ES-I3 (cell line): ENCODE results near the gene IRX1.

Experiments used
- H3K36me3 ChIP-seq: 2 replicates; pipeline ENCODE4 v1.6.1; 2013; ENCODE audit warnings: mild to moderate bottlenecking, low read length, control low read depth, moderate library complexity; ENCODE audit not compliant: insufficient read depth
- H3K4me1 ChIP-seq: 2 replicates; pipeline ENCODE4 v1.6.1; 2013; ENCODE audit warnings: mild to moderate bottlenecking, control low read depth, low read length; ENCODE audit not compliant: insufficient read depth
- H3K9ac ChIP-seq: 2 replicates; pipeline ENCODE4 v1.6.1; 2013; ENCODE audit warnings: low read depth, mild to moderate bottlenecking, low read length, moderate library complexity
- H3K9me3 ChIP-seq: 2 replicates; pipeline ENCODE4 v1.6.1; 2013; ENCODE audit warnings: mild to moderate bottlenecking, low read length, moderate library complexity; ENCODE audit not compliant: control insufficient read depth, insufficient read depth

IRX1 gene

GRCh38 chr5:3607541-3608181 is 12.0 kb downstream of the IRX1 start:
- Histone ChIP-seq H3K9me3 (no peaks in the 10 kb centered on the region), H3K36me3 (no peaks in the 10 kb centered on the region), H3K9ac (no peak overlapping the region), H3K4me1 (no peaks in the 10 kb centered on the region)

GRCh38 chr5:3609120-3609681 is 13.6 kb downstream of the IRX1 start:
- Histone ChIP-seq H3K36me3 (no peaks in the 10 kb centered on the region), H3K4me1 (no peaks in the 10 kb centered on the region), H3K9me3 (no peaks in the 10 kb centered on the region), H3K9ac (no peak overlapping the region)

GRCh38 chr5:3612591-3613042 is 17.0 kb downstream of the IRX1 start:
- no peaks in the 10 kb centered on the region for H3K9me3 ChIP-seq
- H3K9ac ChIP-seq = no peak overlapping the region
- H3K36me3 ChIP-seq = no peaks in the 10 kb centered on the region
- H3K4me1 ChIP-seq = no peaks in the 10 kb centered on the region

GRCh38 chr5:3613726-3614125 is 18.1 kb downstream of the IRX1 start:
- Histone ChIP-seq H3K36me3 (no peaks in the 10 kb centered on the region), H3K4me1 (no peaks in the 10 kb centered on the region), H3K9ac (no peak overlapping the region), H3K9me3 (no peaks in the 10 kb centered on the region)

- Histone ChIP-seq H3K9me3 (no peaks in the 10 kb centered on the region), H3K36me3 (no peaks in the 10 kb centered on the region), H3K4me1 (no peaks in the 10 kb centered on the region), H3K9ac (no peak overlapping the region)
These were observed 19.6 kb downstream of the IRX1 start for GRCh38 chr5:3615217-3615616.

GRCh38 chr5:3615829-3616228 is 20.2 kb downstream of the IRX1 start:
- no peaks in the 10 kb centered on the region for H3K9me3 ChIP-seq
- H3K9ac ChIP-seq = no peak overlapping the region
- H3K36me3 ChIP-seq = no peaks in the 10 kb centered on the region
- no peaks in the 10 kb centered on the region for H3K4me1 ChIP-seq

- H3K4me1 ChIP-seq = no peaks in the 10 kb centered on the region
- no peaks in the 10 kb centered on the region for H3K36me3 ChIP-seq
- H3K9me3 ChIP-seq = no peaks in the 10 kb centered on the region; the same call in 1 of the 2 replicates
- H3K9ac ChIP-seq = no peak overlapping the region
These were observed 23.9 kb downstream of the IRX1 start for GRCh38 chr5:3619579-3619978.

- H3K9me3 ChIP-seq = no peaks in the 10 kb centered on the region; the same call in 1 of the 2 replicates
- no peak overlapping the region for H3K9ac ChIP-seq
These were observed 27.3 kb downstream of the IRX1 start for GRCh38 chr5:3622961-3623360.

GRCh38 chr5:3625626-3626025 is 30.0 kb downstream of the IRX1 start:
- H3K36me3 ChIP-seq = no peaks in the 10 kb centered on the region
- H3K9ac ChIP-seq = no peak overlapping the region
- H3K4me1 ChIP-seq = no peaks in the 10 kb centered on the region
- H3K9me3 ChIP-seq = no peaks in the 10 kb centered on the region; the same call in 1 of the 2 replicates

More at GRCh38 chr5:3622961-3623360, 27.3 kb downstream of the IRX1 start:
- Histone ChIP-seq H3K4me1 (no peaks in the 10 kb centered on the region), H3K36me3 (no peaks in the 10 kb centered on the region)

- no peaks in the 10 kb centered on the region for H3K9me3 ChIP-seq
- H3K4me1 ChIP-seq = no peaks in the 10 kb centered on the region
- H3K9ac ChIP-seq = no peak overlapping the region
- H3K36me3 ChIP-seq = no peaks in the 10 kb centered on the region
These were observed 38.4 kb downstream of the IRX1 start for GRCh38 chr5:3634061-3634460.

GRCh38 chr5:3639175-3639574 is 43.5 kb downstream of the IRX1 start:
- no peak overlapping the region for H3K9ac ChIP-seq
- H3K9me3 ChIP-seq = no peaks in the 10 kb centered on the region
- H3K4me1 ChIP-seq = no peaks in the 10 kb centered on the region
- no peaks in the 10 kb centered on the region for H3K36me3 ChIP-seq

GRCh38 chr5:3642231-3642630 is 46.6 kb downstream of the IRX1 start:
- H3K36me3 ChIP-seq = no peaks in the 10 kb centered on the region
- no peaks in the 10 kb centered on the region for H3K4me1 ChIP-seq
- no peaks in the 10 kb centered on the region for H3K9me3 ChIP-seq
- H3K9ac ChIP-seq = no peak overlapping the region

- Histone ChIP-seq H3K9me3 (no peaks in the 10 kb centered on the region), H3K4me1 (no peaks in the 10 kb centered on the region), H3K36me3 (no peaks in the 10 kb centered on the region), H3K9ac (no peak overlapping the region)
These were observed 54.7 kb downstream of the IRX1 start for GRCh38 chr5:3650320-3650719.

- no peaks in the 10 kb centered on the region for H3K4me1 ChIP-seq
- no peaks in the 10 kb centered on the region for H3K36me3 ChIP-seq
- H3K9me3 ChIP-seq = no peaks in the 10 kb centered on the region
These were observed 55.2 kb downstream of the IRX1 start for GRCh38 chr5:3650868-3651267.

More at GRCh38 chr5:3650868-3651267, 55.2 kb downstream of the IRX1 start:
- H3K9ac ChIP-seq = no peak overlapping the region
